Transverse colon (tissue), 3 donors: ENCODE measurements around the gene CLDN19.

Experiments used
- EP300 ChIP-seq: sonication (generic); formaldehyde crosslinking; IDR thresholded peaks from one replicate; pipeline ENCODE4 v1.6.1; 2017; ENCODE audit warnings: antibody characterized with exemption, low read depth
- TF ChIP-seq, protein P1 (sequence below), 5 experiments: fragments of 200-600 bp in 3 of 5; fragments of 450-650 bp in 2 of 5; sonication (generic) in 3 of 5; IDR thresholded peaks; 1 replicate in 2 of 5; 2 replicates in 3 of 5; pipeline ENCODE4 v1.5.1; 2016 to 2017; ENCODE audit warnings: antibody characterized with exemption in 5 of 5, inconsistent platforms in 3 of 5, mild to moderate bottlenecking in 2 of 5, moderate library complexity in 1 of 5

DNA sequence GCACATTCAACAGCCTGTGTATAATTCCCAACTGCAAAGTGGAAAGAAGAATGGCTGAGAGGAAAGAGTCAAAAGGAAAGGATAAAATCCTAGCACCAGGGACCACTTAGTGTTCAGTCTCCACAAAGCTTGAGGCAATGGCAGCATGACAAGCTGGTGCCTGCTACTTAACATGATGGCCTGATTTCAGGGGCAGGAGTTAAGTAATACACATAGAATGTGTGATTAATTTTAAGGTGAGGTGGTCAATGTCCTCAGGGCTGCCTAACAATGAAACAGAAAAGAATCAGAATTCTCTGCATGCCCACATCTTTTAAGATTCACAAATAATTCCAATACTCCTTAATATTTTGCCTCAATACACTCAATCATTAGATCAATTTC is 17.8 kb upstream of the CLDN19 start:
- TF ChIP-seq, protein P1, sequence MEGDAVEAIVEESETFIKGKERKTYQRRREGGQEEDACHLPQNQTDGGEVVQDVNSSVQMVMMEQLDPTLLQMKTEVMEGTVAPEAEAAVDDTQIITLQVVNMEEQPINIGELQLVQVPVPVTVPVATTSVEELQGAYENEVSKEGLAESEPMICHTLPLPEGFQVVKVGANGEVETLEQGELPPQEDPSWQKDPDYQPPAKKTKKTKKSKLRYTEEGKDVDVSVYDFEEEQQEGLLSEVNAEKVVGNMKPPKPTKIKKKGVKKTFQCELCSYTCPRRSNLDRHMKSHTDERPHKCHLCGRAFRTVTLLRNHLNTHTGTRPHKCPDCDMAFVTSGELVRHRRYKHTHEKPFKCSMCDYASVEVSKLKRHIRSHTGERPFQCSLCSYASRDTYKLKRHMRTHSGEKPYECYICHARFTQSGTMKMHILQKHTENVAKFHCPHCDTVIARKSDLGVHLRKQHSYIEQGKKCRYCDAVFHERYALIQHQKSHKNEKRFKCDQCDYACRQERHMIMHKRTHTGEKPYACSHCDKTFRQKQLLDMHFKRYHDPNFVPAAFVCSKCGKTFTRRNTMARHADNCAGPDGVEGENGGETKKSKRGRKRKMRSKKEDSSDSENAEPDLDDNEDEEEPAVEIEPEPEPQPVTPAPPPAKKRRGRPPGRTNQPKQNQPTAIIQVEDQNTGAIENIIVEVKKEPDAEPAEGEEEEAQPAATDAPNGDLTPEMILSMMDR (IDR thresholded peaks at IDR 0.05) = no peak
- TF ChIP-seq EP300 = no peak
